Activated T-cell treated with anti-CD3 and anti-CD28 coated beads for 4 hours (primary cell): ENCODE results near the gene TMPRSS4.

ENCODE experiments used
- DNase-seq: peaks from one replicate; pipeline ENCODE4 v3.0.0-alpha.2; 2020

Gene TMPRSS4

DNA sequence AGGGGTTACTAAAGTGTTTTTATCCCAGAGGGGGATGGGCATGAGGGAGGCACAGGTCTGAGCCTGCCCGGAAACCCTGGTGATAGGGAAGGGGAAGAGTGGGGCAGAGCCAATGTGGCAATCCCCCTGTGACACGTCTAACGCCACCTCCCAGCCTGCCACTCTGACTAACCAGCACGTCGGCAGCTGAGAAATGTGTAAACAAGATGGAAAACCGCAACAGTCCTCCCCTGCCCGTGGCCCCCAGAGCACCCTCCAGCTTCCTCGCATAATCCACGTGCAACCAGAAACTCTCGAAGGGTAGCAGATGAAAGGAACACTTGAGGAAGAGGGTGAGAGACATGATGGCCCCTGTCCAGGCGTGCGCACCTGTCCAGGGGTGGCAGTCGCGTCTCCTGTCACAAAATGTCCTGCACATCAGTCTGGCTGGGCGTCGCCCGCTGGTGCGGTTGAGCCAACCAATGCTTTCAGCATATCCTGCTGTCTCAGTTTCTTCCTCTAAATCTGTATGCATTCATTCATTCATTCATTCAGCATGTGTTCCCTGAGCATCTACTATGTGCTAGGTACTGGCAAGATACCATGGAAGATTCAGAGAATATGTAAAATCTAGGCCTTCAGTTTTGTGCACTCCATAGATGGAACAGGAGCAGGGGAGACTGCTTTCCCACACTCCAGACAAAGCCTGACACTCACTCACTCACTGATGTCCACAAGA is 4.5 kb downstream of the TMPRSS4 start:
- DNase-seq, result no peak

DNA sequence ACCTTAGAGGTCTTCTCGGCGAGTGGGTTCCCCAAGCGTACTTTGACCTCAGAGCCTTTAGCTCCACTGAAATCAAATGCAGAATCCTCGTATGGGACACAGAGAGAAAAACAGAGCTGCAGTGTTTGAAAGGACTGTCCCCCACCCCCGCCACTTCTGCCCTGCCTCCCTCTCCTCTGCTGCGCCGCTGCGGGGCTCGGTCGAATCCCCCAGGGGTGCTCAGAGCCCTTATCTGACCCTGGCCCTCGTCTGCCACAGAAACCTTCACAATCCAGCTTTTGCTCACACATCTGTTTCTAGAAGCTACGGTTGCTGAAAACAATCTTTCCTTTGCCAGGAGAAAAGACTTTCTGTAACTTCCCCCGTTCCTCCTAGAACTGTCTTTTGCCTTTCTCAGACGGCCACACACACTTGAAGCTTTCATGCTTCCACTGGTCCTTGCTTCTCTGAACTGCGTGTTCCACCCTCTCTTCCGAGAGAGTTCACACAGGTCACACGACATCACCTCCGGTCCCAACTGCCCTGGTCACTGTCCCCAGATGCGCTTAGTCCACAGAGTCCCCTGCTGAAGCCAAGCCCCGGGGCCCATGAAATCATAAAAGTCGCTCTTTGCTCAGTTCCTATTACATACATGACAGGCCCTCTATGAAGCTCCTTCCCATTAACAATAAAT is 6.1 kb downstream of the TMPRSS4 start:
- DNase-seq, result no peak

DNA sequence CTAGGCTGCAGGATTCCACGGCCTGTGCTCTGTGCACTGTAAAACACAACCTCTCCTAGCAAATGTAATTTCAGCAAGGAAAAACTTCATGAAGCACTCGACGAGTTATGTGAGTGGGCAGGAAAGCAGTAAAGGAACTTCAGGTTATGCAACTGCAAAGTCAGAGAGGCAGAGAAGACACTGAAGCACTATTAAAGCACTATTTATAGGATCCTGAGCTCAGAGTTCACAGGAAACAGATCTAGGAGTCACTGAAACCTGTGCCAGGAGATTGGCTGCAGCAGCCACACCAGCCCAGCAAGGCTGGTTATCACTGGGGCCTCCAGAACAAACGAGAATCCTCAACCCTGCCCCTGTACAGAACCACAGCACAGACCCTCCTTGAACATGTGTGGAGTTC is 7.4 kb downstream of the TMPRSS4 start:
- DNase-seq, result no peak

- no peak for DNase-seq
These were observed 7.8 kb downstream of the TMPRSS4 start for GRCh38 chr11:118084656-118085055.

DNA sequence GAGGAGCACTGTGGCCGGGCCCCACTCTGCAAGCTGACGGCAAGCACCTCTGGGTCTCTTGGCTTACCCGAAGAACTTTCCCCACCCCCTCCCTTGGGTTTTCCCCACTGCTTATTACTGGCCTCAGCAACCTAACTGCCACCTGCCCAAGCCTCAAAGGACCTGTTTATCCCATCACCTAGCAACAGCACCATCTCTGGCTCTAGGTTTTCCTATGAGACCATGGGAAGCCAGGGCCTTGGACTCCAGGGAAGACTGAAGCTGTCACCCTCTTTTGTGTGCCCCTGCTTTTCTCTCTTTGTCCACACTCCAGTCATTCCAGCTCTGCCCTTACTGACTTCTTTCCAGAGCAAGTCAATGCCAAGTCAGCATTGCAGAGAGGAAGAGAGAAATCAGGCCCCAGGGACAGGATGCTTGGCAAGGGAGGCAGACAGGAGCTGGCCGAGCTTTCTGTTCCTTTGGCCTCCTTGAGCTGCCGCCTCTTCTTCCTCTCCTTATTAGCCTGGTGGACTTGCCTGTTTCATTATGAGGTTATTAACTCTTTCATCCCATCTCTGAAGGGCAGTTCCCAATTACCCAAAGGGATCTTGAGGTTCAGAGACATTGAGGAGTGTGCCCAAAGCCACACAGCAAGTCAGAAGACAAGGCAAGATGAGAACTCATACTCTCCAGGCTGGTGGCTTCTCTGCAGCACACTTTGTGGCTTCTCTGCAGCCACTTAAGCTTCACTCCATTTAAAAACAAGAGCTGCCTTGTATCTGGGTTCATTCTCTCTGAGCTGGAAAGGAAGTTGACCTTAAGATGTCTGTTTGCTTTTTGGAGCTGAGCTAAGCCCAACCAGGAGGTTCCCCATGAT is 10.3 kb downstream of the TMPRSS4 start, which contains the start of gene SMIM35:
Gene SMIM35, minus strand, starts transcription at position 51 of the 856 bp plus-strand sequence. CDS start 206 bp downstream, outside the sequence.
- no peak for DNase-seq

DNA sequence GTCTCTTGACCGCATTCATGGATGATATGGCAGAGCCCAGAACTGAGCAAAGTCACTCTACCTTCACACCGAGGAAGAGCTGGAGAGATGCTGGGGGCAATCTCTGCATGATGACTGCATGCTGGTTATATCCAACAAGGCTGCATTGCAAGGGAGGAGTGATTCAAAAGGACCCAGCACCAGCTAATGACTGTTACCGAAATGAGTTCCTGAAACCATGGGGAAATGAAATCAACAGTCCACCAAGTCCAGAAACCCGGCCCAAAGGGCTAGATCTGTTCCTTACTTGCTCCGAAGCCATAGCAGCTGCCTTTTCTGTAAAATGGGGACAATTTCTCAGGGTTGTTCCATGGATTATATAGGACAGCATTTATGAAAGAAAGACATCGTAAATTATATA is 11.1 kb downstream of the TMPRSS4 start:
- no peak for DNase-seq

- no peak for DNase-seq
These were observed 11.7 kb downstream of the TMPRSS4 start for GRCh38 chr11:118088531-118088930.

DNA sequence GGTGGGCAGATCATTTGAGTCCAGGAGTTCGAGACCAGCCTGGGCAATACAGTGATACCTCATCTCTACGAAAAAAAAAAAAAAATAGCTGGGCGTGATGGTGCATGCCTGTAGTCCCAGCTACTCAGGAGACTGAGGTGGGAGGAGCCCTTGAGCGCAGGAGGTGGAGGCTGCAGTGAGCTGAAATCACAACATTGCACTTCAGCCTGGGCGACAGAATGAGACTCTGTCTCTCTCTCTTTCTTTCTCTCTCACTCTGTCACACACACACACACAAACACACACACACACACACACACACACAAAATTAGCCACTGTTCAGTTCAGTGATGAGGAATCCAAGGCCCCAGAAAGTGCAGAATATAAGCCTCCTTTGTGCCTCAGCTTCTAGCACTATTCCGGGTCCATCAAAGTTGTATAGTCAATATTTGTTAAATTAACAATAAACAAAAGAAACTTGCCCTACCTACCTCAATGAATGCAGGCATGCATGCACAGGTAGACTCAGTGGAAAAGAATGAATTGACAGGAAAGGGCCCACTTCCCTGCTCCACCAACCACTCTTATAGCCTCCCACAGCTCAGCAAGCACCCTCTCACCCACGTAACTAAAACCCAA is 13.8 kb downstream of the TMPRSS4 start:
- no peak for DNase-seq

GRCh38 chr11:118091690-118092089 is 14.8 kb downstream of the TMPRSS4 start:
- no peak for DNase-seq

- DNase-seq, result no peak
These were observed 16.2 kb downstream of the TMPRSS4 start for GRCh38 chr11:118092907-118093571.

DNA sequence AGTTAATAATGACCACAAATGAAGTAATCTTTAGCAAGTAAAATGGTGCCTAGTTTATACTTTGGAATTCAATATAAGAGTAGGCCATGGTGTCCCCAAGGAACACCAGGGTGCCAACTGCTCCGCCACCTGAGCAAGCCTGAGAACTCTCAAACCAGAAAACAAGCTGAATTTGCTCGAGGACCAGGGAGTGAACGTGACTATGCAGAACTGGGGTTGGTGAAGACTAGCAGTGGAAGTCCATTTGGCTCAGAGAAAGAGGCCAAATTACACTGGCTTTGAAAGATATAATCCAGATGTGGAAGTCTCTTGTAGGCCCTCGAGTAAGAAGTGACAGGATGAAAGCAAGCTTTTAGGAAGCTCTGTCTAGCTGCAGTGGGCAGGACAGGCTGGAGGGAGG is 18.6 kb downstream of the TMPRSS4 start:
- no peak for DNase-seq

DNA sequence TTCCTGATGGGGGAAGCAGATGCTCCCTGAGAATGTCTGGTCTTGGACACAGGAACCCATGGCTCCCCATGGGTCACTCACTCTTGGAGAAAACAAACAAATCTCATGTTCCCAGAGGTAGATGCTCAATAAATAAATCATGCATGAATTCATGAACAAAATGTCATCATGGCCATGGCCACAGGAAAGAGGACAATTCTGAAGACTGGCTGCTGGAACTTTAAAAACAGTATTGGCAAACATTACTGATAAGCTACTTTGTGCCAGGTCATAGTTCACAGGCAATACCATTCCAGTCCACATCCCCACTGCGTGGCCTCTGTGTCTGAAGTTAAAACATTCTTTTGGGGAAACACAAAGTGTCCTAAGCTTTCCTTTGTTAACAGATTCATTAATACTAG is 19.1 kb downstream of the TMPRSS4 start:
- DNase-seq, result no peak

DNA sequence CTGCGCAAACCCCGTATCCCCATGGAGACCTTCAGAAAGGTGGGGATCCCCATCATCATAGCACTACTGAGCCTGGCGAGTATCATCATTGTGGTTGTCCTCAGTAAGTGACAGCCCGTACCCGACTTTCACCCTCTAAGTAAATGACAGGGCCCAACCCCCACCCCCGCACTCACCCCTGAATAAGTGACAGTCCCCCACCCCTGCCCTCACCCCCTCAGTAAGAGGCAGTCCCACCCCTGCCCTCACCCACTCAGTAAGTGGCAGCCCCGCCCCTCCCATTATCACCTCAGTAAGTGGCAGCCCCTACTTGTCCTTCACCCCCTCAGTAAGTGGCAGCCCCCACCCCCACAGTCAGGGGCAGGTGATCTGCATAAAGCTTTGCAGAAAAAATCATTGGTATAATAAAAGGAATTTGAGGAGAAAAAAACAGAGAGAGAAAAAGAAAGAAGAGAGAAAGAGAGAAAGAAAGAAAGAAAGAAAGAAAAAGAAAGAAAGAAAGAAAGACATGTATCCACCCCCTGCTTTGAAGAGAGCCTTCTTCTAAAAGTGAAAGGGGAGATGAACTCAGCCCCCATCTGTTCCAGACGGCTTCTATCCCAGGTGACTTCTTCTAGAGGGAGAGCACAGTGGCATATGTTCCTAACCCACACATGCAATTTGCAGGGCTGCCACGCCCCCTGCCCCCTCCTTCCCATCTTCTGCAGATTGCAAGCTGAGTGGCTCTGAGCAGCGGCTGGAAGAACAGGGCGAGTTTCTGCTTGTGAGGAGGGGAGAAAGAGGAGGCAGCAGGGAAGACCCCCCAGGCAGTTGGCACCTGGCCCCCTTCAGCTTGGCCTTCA is 22.3 kb downstream of the TMPRSS4 start:
- DNase-seq, result no peak

DNA sequence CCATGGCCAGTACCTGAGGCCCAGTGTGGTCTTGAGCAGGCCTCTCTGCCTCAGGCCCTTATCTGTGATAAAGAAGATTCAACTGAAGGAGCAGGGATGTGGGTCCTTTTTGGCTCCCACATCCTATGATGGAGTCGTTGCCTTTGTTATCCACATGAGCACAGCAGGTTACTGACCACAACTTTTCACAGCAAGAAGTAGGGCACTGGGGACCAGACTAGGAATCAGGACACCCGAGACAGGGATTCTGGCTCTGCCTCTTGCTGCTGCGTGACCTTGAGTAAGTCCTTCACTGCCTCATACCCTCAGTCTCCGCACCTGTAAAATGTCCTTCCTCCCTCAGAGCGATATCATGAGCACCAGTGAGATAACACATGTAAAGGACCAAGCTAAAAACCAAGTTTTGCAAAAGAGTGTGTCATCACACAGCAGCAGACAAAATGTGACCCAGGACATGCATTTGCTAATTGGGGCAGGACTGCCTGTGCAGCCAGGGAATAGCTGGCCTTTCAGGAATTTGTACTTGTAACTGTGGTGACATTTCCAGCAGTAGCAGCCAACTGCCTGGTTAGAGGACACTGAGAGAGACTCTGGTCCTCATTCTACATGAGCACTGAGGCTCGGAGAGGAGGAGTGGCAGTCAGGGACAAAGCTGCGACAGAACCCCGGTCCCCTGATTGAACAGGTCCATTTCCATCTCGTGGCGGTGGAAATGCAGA is 23.1 kb downstream of the TMPRSS4 start:
- no peak for DNase-seq

DNA sequence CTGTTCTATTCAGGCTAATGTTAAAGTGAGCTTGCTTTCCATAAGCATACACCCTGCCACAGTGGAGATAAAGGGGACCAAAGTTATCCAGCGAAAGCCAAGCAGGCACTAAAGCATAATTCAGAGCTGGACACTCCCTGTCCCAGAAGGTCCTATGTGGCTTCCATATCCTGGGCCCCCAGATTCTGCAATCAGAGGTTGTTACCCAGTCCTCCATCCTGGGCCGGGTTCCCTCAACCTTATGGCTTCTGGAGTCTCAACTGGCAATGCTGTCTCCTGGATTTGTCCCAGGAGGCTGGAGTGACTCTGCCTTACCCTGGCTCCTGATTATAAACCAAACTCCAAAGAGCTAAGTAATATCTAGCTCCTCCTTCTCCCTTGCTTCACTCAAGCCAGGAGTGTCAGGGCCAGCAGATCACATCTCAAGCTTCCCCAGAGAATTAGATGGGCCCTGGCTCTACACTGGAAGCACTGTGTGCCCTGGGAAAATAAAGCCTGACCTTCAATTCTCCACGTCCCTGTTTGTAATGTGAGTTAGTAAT is 23.9 kb downstream of the TMPRSS4 start:
- no peak for DNase-seq

- no peak for DNase-seq
These were observed 25.9 kb downstream of the TMPRSS4 start for GRCh38 chr11:118102721-118103261.

- no peak for DNase-seq
These were observed 27.6 kb downstream of the TMPRSS4 start for GRCh38 chr11:118104491-118104890.

DNA sequence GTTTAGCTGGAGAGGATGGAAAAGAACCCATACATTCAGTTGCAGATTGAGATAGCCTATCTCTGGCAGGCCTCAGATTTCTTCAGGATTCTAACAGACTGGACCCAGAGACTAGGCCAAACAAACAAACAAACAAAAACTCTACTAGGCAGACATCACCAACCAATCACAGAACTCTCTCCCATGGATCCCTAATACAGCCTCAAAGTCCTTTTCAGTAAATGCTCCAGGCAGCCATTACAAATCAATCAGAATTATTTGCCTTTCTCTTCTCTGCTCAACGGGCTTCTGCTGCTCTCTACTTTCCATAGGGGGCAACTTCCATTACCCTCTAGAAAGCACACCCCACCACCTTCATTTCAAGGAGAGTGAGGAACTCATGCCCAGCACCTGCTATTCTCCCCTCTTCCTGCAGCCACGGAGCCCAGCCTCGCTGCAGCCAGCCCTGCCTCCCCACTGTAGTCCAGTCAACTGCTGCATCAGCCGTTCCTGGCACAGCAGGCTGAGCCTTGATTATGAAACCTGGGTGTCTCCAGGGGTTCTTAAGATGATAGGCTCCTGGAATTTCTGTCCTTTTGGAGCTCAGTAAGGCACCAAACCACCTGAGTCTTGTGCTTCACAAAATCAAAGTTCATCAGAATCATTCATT is 28.9 kb downstream of the TMPRSS4 start:
- no peak for DNase-seq

- no peak for DNase-seq
These were observed 30.0 kb downstream of the TMPRSS4 start for GRCh38 chr11:118106789-118107335.
